Fibroblast of pulmonary artery (primary cell): ENCODE data around the gene NCK2.

Source experiments
- DNase-seq: peaks from one replicate; pipeline ENCODE4 v3.0.0-alpha.2; 2010; ENCODE audit warnings: low read depth
- H3K4me3 ChIP-seq: replicated peaks from 2 replicates; pipeline ENCODE4 v1.5.1; 2011; ENCODE audit warnings: low read depth, mild to moderate bottlenecking, control low read depth, low read length, moderate library complexity
- CTCF ChIP-seq: IDR thresholded peaks from 2 replicates; pipeline ENCODE4 v1.5.1; 2011; ENCODE audit warnings: mild to moderate bottlenecking, control low read depth, low read length, inconsistent platforms; ENCODE audit errors: missing control alignments

NCK2 gene

GRCh38 chr2:105795575-105795934 is 50.8 kb downstream of the NCK2 start:
- no peak for DNase-seq
- no peak overlapping the region for H3K4me3 ChIP-seq

GRCh38 chr2:105796131-105796638 is 51.5 kb downstream of the NCK2 start:
- H3K4me3 ChIP-seq: no peak overlapping the region
- DNase-seq: no peak
- TF ChIP-seq CTCF: no peak

More at GRCh38 chr2:105795575-105795934, 50.8 kb downstream of the NCK2 start:
- no peak for TF ChIP-seq CTCF

GRCh38 chr2:105796791-105797190 is 52.1 kb downstream of the NCK2 start:
- H3K4me3 ChIP-seq: no peak overlapping the region
- DNase-seq: no peak
- TF ChIP-seq CTCF: no peak

GRCh38 chr2:105797298-105797819 is 52.6 kb downstream of the NCK2 start:
- peak; percentile 58 for DNase-seq
- no peak for TF ChIP-seq CTCF
- H3K4me3 ChIP-seq: no peak overlapping the region

- DNase-seq: no peak
- no peak for TF ChIP-seq CTCF
- H3K4me3 ChIP-seq: no peak overlapping the region
Measured at GRCh38 chr2:105798595-105798994, 53.9 kb downstream of the NCK2 start.

GRCh38 chr2:105800036-105800713 is 55.5 kb downstream of the NCK2 start:
- peak; percentile 77 for DNase-seq
- H3K4me3 ChIP-seq: no peak overlapping the region
- TF ChIP-seq CTCF: no peak

GRCh38 chr2:105800953-105801635 is 56.4 kb downstream of the NCK2 start:
- no peak for DNase-seq
- TF ChIP-seq CTCF: no peak
- H3K4me3 ChIP-seq: no peak overlapping the region
